IMR-90 (cell line): Measurements from ENCODE around the gene CMTM7. TPM values are rescaled to one million over a fixed set of nuclear protein-coding genes. Genes with fewer than 3 reads are reported as not detected.

ENCODE experiments used
- ATAC-seq: fragments of 200-7000 bp; cut with Tn5 transposase; 2 replicates; pipeline ENCODE4 v1.9.1; 2020; ENCODE audit warnings: low read depth, mild to moderate bottlenecking, moderate library complexity
- BruUV-seq: library from RNA; stranded (reverse); fragments of 400-500 nt; replicated peaks from 2 replicates; lab custom pipeline; 2021; lab: Mats Ljungman, UMichigan
- CTCF ChIA-PET: fragments of 300-600 bp; formaldehyde crosslinking; extraction: SDS; loops from one replicate; lab custom pipeline; 2021; ENCODE audit warnings: antibody characterized with exemption; lab: Yijun Ruan, JAX
- POLR2A ChIA-PET: fragments of 300-600 bp; sonication (Branson Sonifier 250); formaldehyde crosslinking; loops from one replicate; lab custom pipeline; 2022; ENCODE audit warnings: antibody characterized with exemption; ENCODE audit not compliant: unreplicated experiment; lab: Charles Lee
- DNase-seq: peaks from one replicate; pipeline ENCODE4 v3.0.0; 2013
- H2AFZ ChIP-seq: replicated peaks from 2 replicates; pipeline ENCODE3; 2013; ENCODE audit warnings: low read length, mild to moderate bottlenecking; ENCODE audit not compliant: poor library complexity
- H2AK5ac ChIP-seq: 2 replicates; pipeline ENCODE4 v1.6.1; 2013; ENCODE audit warnings: low read depth, low read length, inconsistent platforms
- H2AK9ac ChIP-seq: replicated peaks from 2 replicates; pipeline ENCODE3; 2013; ENCODE audit warnings: mild to moderate bottlenecking, low read depth, low read length, moderate library complexity; ENCODE audit not compliant: poor library complexity
- H2BK120ac ChIP-seq: 2 replicates; pipeline ENCODE4 v1.6.1; 2013; ENCODE audit warnings: low read depth, low read length, inconsistent platforms
- H2BK15ac ChIP-seq: 3 replicates; pipeline ENCODE4 v1.6.1; 2013; ENCODE audit warnings: low read depth, low read length, inconsistent platforms
- H2BK20ac ChIP-seq: 2 replicates; pipeline ENCODE4 v1.6.1; 2013; ENCODE audit warnings: low read depth, mild to moderate bottlenecking, inconsistent platforms, low read length, moderate library complexity
- H2BK5ac ChIP-seq: 2 replicates; pipeline ENCODE4 v1.6.1; 2013; ENCODE audit warnings: mild to moderate bottlenecking, low read depth, low read length, inconsistent platforms; ENCODE audit not compliant: poor library complexity, severe bottlenecking
- H3K14ac ChIP-seq: replicated peaks from 2 replicates; pipeline ENCODE4 v1.6.1; 2013; ENCODE audit warnings: low read depth, low read length, inconsistent platforms
- H3K18ac ChIP-seq: 2 replicates; pipeline ENCODE4 v1.6.1; 2013; ENCODE audit warnings: low read depth, low read length, control low read depth
- H3K23ac ChIP-seq: 2 replicates; pipeline ENCODE4 v1.6.1; 2013; ENCODE audit warnings: low read depth, low read length, inconsistent platforms
- H3K27ac ChIP-seq: 2 replicates; pipeline ENCODE4 v1.5.1; 2013; ENCODE audit warnings: mild to moderate bottlenecking, control low read depth, low read length; ENCODE audit not compliant: insufficient read depth
- H3K27me3 ChIP-seq: 2 replicates; pipeline ENCODE4 v1.6.1; 2013; ENCODE audit warnings: low read length; ENCODE audit not compliant: control insufficient read depth, insufficient read depth
- H3K36me3 ChIP-seq: 2 replicates; pipeline ENCODE4 v1.6.1; 2013; ENCODE audit warnings: low read length, mixed read lengths; ENCODE audit not compliant: control insufficient read depth, insufficient read depth
- H3K4ac ChIP-seq: 2 replicates; pipeline ENCODE4 v1.6.1; 2013; ENCODE audit warnings: low read depth, low read length, inconsistent platforms
- H3K4me1 ChIP-seq: 2 replicates; pipeline ENCODE4 v1.6.1; 2013; ENCODE audit warnings: low read length, mixed read lengths; ENCODE audit not compliant: control insufficient read depth, insufficient read depth
- H3K4me2 ChIP-seq: 2 replicates; pipeline ENCODE4 v1.6.1; 2013; ENCODE audit warnings: low read depth, mild to moderate bottlenecking, control low read depth, low read length, moderate library complexity
- H3K4me3 ChIP-seq: 2 replicates; pipeline ENCODE4 v1.5.1; 2013; ENCODE audit warnings: low read depth, mild to moderate bottlenecking, control low read depth, low read length, moderate library complexity; ENCODE audit not compliant: insufficient read depth
- H3K56ac ChIP-seq: 2 replicates; pipeline ENCODE4 v1.6.1; 2013; ENCODE audit warnings: low read length, inconsistent platforms; ENCODE audit not compliant: insufficient read depth; ENCODE audit errors: extremely low read depth
- H3K79me1 ChIP-seq, 2 experiments: 2 replicates each; pipeline ENCODE4 v1.6.1; 2013; ENCODE audit warnings: low read length in 2 of 2, inconsistent platforms in 1 of 2, low read depth in 1 of 2
- H3K9ac ChIP-seq: 2 replicates; pipeline ENCODE4 v1.6.1; 2013; ENCODE audit warnings: low read depth, low read length, control low read depth
- H3K9me1 ChIP-seq: 2 replicates; pipeline ENCODE4 v1.6.1; 2013; ENCODE audit warnings: low read length, inconsistent platforms; ENCODE audit not compliant: insufficient read depth
- H3K9me3 ChIP-seq: 2 replicates; pipeline ENCODE4 v1.6.1; 2013; ENCODE audit warnings: low read length; ENCODE audit not compliant: control insufficient read depth, insufficient read depth
- H4K20me1 ChIP-seq: 2 replicates; pipeline ENCODE4 v1.6.1; 2013; ENCODE audit warnings: low read length, inconsistent platforms; ENCODE audit not compliant: insufficient read depth
- H4K5ac ChIP-seq: 2 replicates; pipeline ENCODE4 v1.6.1; 2013; ENCODE audit warnings: mild to moderate bottlenecking, low read depth, low read length, control low read depth
- H4K8ac ChIP-seq, 2 experiments: 2 replicates each; pipeline ENCODE4 v1.6.1; 2013; ENCODE audit warnings: low read depth in 2 of 2, low read length in 2 of 2, control low read depth in 1 of 2, inconsistent platforms in 1 of 2
- H4K91ac ChIP-seq: 2 replicates; pipeline ENCODE4 v1.6.1; 2013; ENCODE audit warnings: low read depth, low read length, inconsistent platforms; ENCODE audit not compliant: insufficient read depth
- CEBPB ChIP-seq: IDR thresholded peaks from 2 replicates; pipeline ENCODE4 v1.6.1; 2012; ENCODE audit warnings: low read depth, low read length, improper control_type of control experiment
- CHD1 ChIP-seq: IDR thresholded peaks from 2 replicates; pipeline ENCODE4 v1.6.1; 2012; ENCODE audit warnings: low read depth, low read length, improper control_type of control experiment
- CTCF ChIP-seq: conservative IDR thresholded peaks from 2 replicates; pipeline ENCODE4 v1.5.1; 2012; ENCODE audit warnings: mild to moderate bottlenecking, low read depth, low read length, improper control_type of control experiment
- ELK1 ChIP-seq: fragments of 150-350 bp; IDR thresholded peaks from 2 replicates; pipeline ENCODE4 v1.6.1; 2016; ENCODE audit warnings: low read depth, mild to moderate bottlenecking, low read length, moderate library complexity, borderline replicate concordance
- FOS ChIP-seq: fragments of 150-350 bp; IDR thresholded peaks from 2 replicates; pipeline ENCODE4 v1.6.1; 2016; ENCODE audit warnings: low read depth, low read length
- MAFK ChIP-seq: IDR thresholded peaks from 2 replicates; pipeline ENCODE4 v1.6.1; 2012; ENCODE audit warnings: low read depth, low read length, improper control_type of control experiment
- MAZ ChIP-seq: IDR thresholded peaks from 2 replicates; pipeline ENCODE4 v1.6.1; 2012; ENCODE audit warnings: low read depth, mild to moderate bottlenecking, low read length, improper control_type of control experiment, moderate library complexity, borderline replicate concordance
- MXI1 ChIP-seq: IDR thresholded peaks from 2 replicates; pipeline ENCODE4 v1.6.1; 2012; ENCODE audit warnings: low read depth, mild to moderate bottlenecking, low read length, moderate library complexity, borderline replicate concordance
- NFE2L2 ChIP-seq: fragments of 150-350 bp; IDR thresholded peaks from 2 replicates; pipeline ENCODE4 v1.6.1; 2016; ENCODE audit warnings: low read depth, mild to moderate bottlenecking, low read length
- POLR2A ChIP-seq: IDR thresholded peaks from 2 replicates; pipeline ENCODE4 v1.6.1; 2012; ENCODE audit warnings: mild to moderate bottlenecking, low read depth, low read length
- RAD21 ChIP-seq: IDR thresholded peaks from 2 replicates; pipeline ENCODE4 v1.6.1; 2012; ENCODE audit warnings: low read length, improper control_type of control experiment
- RCOR1 ChIP-seq: IDR thresholded peaks from 2 replicates; pipeline ENCODE4 v1.6.1; 2012; ENCODE audit warnings: mild to moderate bottlenecking, low read length, improper control_type of control experiment; ENCODE audit not compliant: insufficient replicate concordance
- RFX5 ChIP-seq: IDR thresholded peaks from 2 replicates; pipeline ENCODE4 v1.8.0; 2012; ENCODE audit warnings: low read depth, mild to moderate bottlenecking, low read length, moderate library complexity
- SMC3 ChIP-seq: fragments of 150-350 bp; IDR thresholded peaks from 2 replicates; pipeline ENCODE4 v1.6.1; 2016; ENCODE audit warnings: low read depth, mild to moderate bottlenecking, antibody characterized with exemption, low read length, moderate library complexity
- USF2 ChIP-seq: fragments of 150-350 bp; IDR thresholded peaks from 2 replicates; pipeline ENCODE4 v1.6.1; 2017; ENCODE audit warnings: mild to moderate bottlenecking, antibody characterized with exemption, low read length, low read depth
- WGBS, 2 experiments: methylation state at CpG; one replicate each; pipeline versions ENCODE4 v1.1.5 to v1.1.7; 2013; ENCODE audit warnings: missing lambda C conversion rate in 2 of 2; ENCODE audit not compliant: insufficient read length in 1 of 2; ENCODE audit errors: extremely low coverage in 2 of 2; 5-methylcytosine and 5-hydroxymethylcytosine counted together
- dilution Hi-C: fragments of 300-500 bp; cut with HindIII; formaldehyde crosslinking; loops from one replicate; pipeline ENCODE4 v1.14.3; 2018; ENCODE audit warnings: low sequenced_read_pairs; ENCODE audit not compliant: unreplicated experiment
- in situ Hi-C: fragments of 300-500 bp; cut with MboI; formaldehyde crosslinking; loops from 3 replicates; pipeline ENCODE4 v1.14.3; 2019; ENCODE audit warnings: low sequenced_read_pairs, inconsistent platforms, mixed read lengths
- intact Hi-C: fragments of 100-400 bp; cut with micrococcal nuclease; formaldehyde crosslinking; loops from 2 replicates; pipeline ENCODE4 v1.10.0; 2022
- polyA plus RNA-seq, 3 experiments: library from polyadenylated mRNA; depleted of rRNA; stranded (reverse); fragments of >200 nt; gene quantifications; 2 replicates each; pipeline ENCODE4 v1.2.3, GENCODE V29; 2012; ENCODE audit warnings: low replicate concordance in 1 of 3
- total RNA-seq: library from RNA; depleted of rRNA; stranded (reverse); fragments of >200 nt; gene quantifications from 2 replicates; pipeline ENCODE4 v1.2.3, GENCODE V29; 2012

CMTM7 gene
- total and polyA plus RNA-seq, 2 of the 4 experiments (the other 2 are of a cell fraction), result 3.4 to 31.4 TPM

- H2BK20ac ChIP-seq, result no peak overlapping the region
- H3K9ac ChIP-seq, result no peak overlapping the region
- no peaks in the 10 kb centered on the region for H3K9me1 ChIP-seq
- dilution Hi-C loops (no loop called here), intact Hi-C loops (no loop called here), in situ Hi-C loops (no loop called here)
- H3K4me1 ChIP-seq, result no peaks in the 10 kb centered on the region
- 100% methylated on average over 1 of the region's 3 CpGs; no CpG with 5 or more reads in 1 of the 2 experiments for WGBS, 2 experiments
- H2AK5ac ChIP-seq, result no peak overlapping the region
- TF ChIP-seq POLR2A (no peak), SMC3 (no peak), NFE2L2 (no peak), RAD21 (no peak), MXI1 (no peak), CHD1 (no peak), MAFK (no peak), FOS (no peak), RCOR1 (no peak), ELK1 (no peak), USF2 (no peak), CTCF (no peak), RFX5 (no peak), CEBPB (no peak), MAZ (no peak)
- H3K23ac ChIP-seq, result no peak overlapping the region
- no peak overlapping the region for H3K14ac ChIP-seq
- no peak overlapping the region for H2BK120ac ChIP-seq
- H3K4me2 ChIP-seq, result no peak overlapping the region
- no peak overlapping the region for H3K4me3 ChIP-seq
- H3K4ac ChIP-seq, result no peak overlapping the region
- H2BK5ac ChIP-seq, result no peak overlapping the region
- H3K27me3 ChIP-seq, result no peaks in the 10 kb centered on the region
- peaks cover 17% of the 10 kb centered on the region for H3K36me3 ChIP-seq
- TSS peak; percentile 74 for BruUV-seq
- H3K56ac ChIP-seq, result no peak overlapping the region
- no peak overlapping the region for H2BK15ac ChIP-seq
- H4K91ac ChIP-seq, result no peak overlapping the region
- POLR2A ChIA-PET, result no interaction called here
- no peak overlapping the region for H2AK9ac ChIP-seq
- no peak overlapping the region for H4K5ac ChIP-seq
- H2AFZ ChIP-seq, result no peak overlapping the region
- ATAC-seq (no peak), DNase-seq (no peak)
- no peak overlapping the region for H4K8ac ChIP-seq
- H3K79me1 ChIP-seq, result peaks cover 7 to 30% of the 10 kb centered on the region in 2 experiments
- CTCF ChIA-PET, result interaction anchor here (1.3 kb wide), 1 partner anchor 9 kb away, joined by 3 read pairs; no protein-coding TSS in a partner anchor
- H4K20me1 ChIP-seq, result no peaks in the 10 kb centered on the region
- H3K27ac ChIP-seq, result no peak overlapping the region
- no peaks in the 10 kb centered on the region for H3K9me3 ChIP-seq
- no peak overlapping the region for H3K18ac ChIP-seq
These were observed 90.4 kb downstream of the CMTM7 start for GRCh38 chr3:32481791-32482631.
